Neural cell (in vitro differentiated cells): Measurements from ENCODE around the gene SERINC4. TPM values are rescaled to one million over a fixed set of nuclear protein-coding genes. Genes with fewer than 3 reads are reported as not detected.

ENCODE experiments used
- H2AFZ ChIP-seq: fragments of 200-600, 300-800 bp; sonication (generic), shearing (Covaris generic); 2 replicates; pipeline ENCODE4 v1.6.0; 2014; ENCODE audit warnings: low read depth, mild to moderate bottlenecking, antibody characterized with exemption, low read length, moderate library complexity
- H3F3A ChIP-seq: fragments of 200-600 bp; shearing (Covaris generic); 2 replicates; pipeline ENCODE4 v1.6.1; 2016; ENCODE audit warnings: mild to moderate bottlenecking, moderate library complexity, mixed read lengths, antibody characterized with exemption, low read length; ENCODE audit not compliant: insufficient read depth, poor library complexity, severe bottlenecking
- H3K27ac ChIP-seq: fragments of 200-600, 300-800 bp; sonication (generic), shearing (Covaris generic); 2 replicates; pipeline ENCODE4 v1.5.1; 2014; ENCODE audit warnings: mild to moderate bottlenecking, low read length, moderate library complexity
- H3K27me3 ChIP-seq: fragments of 300-800, 200-600 bp; sonication (generic), shearing (Covaris generic); 2 replicates; pipeline ENCODE4 v1.6.0; 2014; ENCODE audit warnings: mild to moderate bottlenecking, low read depth, low read length, moderate library complexity; ENCODE audit not compliant: insufficient read depth
- H3K36me3 ChIP-seq: fragments of 300-800, 200-600 bp; sonication (generic), shearing (Covaris generic); 2 replicates; pipeline ENCODE4 v1.5.1; 2014; ENCODE audit warnings: mild to moderate bottlenecking, antibody characterized with exemption, low read length, moderate library complexity; ENCODE audit not compliant: insufficient read depth
- H3K4me2 ChIP-seq: fragments of 300-800, 200-600 bp; sonication (generic), shearing (Covaris generic); 2 replicates; pipeline ENCODE4 v1.6.0; 2014; ENCODE audit warnings: mild to moderate bottlenecking, low read length
- H3K4me3 ChIP-seq: fragments of 300-800, 200-600 bp; sonication (generic), shearing (Covaris generic); 2 replicates; pipeline ENCODE4 v1.5.1; 2014; ENCODE audit warnings: mild to moderate bottlenecking, low read length, moderate library complexity
- H3K79me2 ChIP-seq: fragments of 200-600 bp; shearing (Covaris generic); replicated peaks from 2 replicates; pipeline ENCODE4 v1.6.0; 2014; ENCODE audit warnings: mild to moderate bottlenecking, low read length, moderate library complexity; ENCODE audit not compliant: insufficient read depth
- H3K9ac ChIP-seq: fragments of 300-800, 200-600 bp; sonication (generic), shearing (Covaris generic); 2 replicates; pipeline ENCODE4 v1.6.1; 2016; ENCODE audit warnings: mild to moderate bottlenecking, low read length, mixed read lengths
- H3K9me2 ChIP-seq: fragments of 200-600 bp; shearing (Covaris generic); 2 replicates; pipeline ENCODE4 v1.6.1; 2016; ENCODE audit warnings: mild to moderate bottlenecking, low read length, mixed read lengths; ENCODE audit not compliant: insufficient read depth
- H3K9me3 ChIP-seq: fragments of 200-600, 300-800 bp; sonication (generic), shearing (Covaris generic); 2 replicates; pipeline ENCODE4 v1.6.1; 2016; ENCODE audit warnings: mild to moderate bottlenecking, mixed run types, low read length, moderate library complexity, mixed read lengths
- H4K20me1 ChIP-seq: fragments of 200-600 bp; shearing (Covaris generic); 2 replicates; pipeline ENCODE4 v1.6.1; 2016; ENCODE audit warnings: mild to moderate bottlenecking, mixed run types; ENCODE audit not compliant: insufficient read depth
- CTCF ChIP-seq: fragments of 450-650 bp; IDR thresholded peaks from 2 replicates; pipeline ENCODE4 v1.5.1; 2014; ENCODE audit warnings: antibody characterized with exemption, mild to moderate bottlenecking, moderate library complexity; ENCODE audit not compliant: poor library complexity, severe bottlenecking
- EP300 ChIP-seq: fragments of 450-650 bp; conservative IDR thresholded peaks from 2 replicates; pipeline ENCODE4 v1.6.1; 2014; ENCODE audit warnings: antibody characterized with exemption, mild to moderate bottlenecking, moderate library complexity; ENCODE audit not compliant: poor library complexity, severe bottlenecking
- EZH2 ChIP-seq: fragments of 200-600, 300-800 bp; shearing (Covaris generic), sonication (generic); IDR thresholded peaks from 2 replicates; pipeline ENCODE4 v1.6.1; 2014; ENCODE audit warnings: antibody characterized with exemption, low read length, borderline replicate concordance, mild to moderate bottlenecking; ENCODE audit not compliant: insufficient read depth, poor library complexity, severe bottlenecking
- MXI1 ChIP-seq: fragments of 450-650 bp; conservative IDR thresholded peaks from 2 replicates; pipeline ENCODE4 v1.6.1; 2014; ENCODE audit warnings: antibody characterized with exemption, mild to moderate bottlenecking; ENCODE audit not compliant: poor library complexity, severe bottlenecking
- POLR2AphosphoS5 ChIP-seq: IDR thresholded peaks from 2 replicates; pipeline ENCODE4 v1.6.1; 2012
- RAD21 ChIP-seq: fragments of 450-650 bp; conservative IDR thresholded peaks from 2 replicates; pipeline ENCODE4 v1.6.1; 2014; ENCODE audit warnings: antibody characterized with exemption, mild to moderate bottlenecking, moderate library complexity
- REST ChIP-seq: IDR thresholded peaks from 2 replicates; pipeline ENCODE4 v1.6.1; 2012; ENCODE audit warnings: borderline replicate concordance
- SMC3 ChIP-seq: fragments of 450-650 bp; conservative IDR thresholded peaks from 2 replicates; pipeline ENCODE4 v1.6.1; 2014; ENCODE audit warnings: antibody characterized with exemption, mild to moderate bottlenecking, moderate library complexity; ENCODE audit not compliant: poor library complexity
- TAF1 ChIP-seq: IDR thresholded peaks from 2 replicates; pipeline ENCODE4 v1.6.1; 2012; ENCODE audit warnings: low read depth
- polyA plus RNA-seq: library from polyadenylated mRNA; depleted of rRNA; stranded (reverse); fragments of >200 nt; gene quantifications from 2 replicates; pipeline ENCODE4 v1.2.3, GENCODE V29; 2014

SERINC4 gene
- polyA plus RNA-seq, 1 donor from 2014 or later: 0.47 TPM

DNA sequence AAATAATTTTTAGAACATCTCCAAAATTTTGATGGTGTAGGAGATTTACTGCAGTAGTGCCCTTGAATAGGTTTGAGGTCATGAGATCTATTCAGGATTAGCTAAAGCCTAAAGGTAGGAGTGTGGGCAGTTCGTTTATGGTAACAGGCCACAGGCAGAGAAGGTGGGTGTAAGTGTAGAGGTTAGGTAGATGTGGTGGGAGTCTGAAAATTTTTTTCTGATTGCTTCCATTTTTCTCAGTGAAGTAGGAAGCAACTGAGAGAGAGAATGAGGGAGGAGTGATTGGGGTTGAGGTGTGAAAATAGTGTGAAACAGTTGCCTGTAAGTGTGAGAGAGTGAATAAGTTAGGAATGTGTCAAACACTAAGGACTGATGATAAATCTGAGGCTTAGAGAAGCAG, 21.0 kb downstream of the SERINC4 start:
- Histone ChIP-seq H2AFZ (no peak overlapping the region), H3K36me3 (no peaks in the 10 kb centered on the region), H3K4me2 (no peak overlapping the region), H3K4me3 (no peak overlapping the region), H4K20me1 (no peaks in the 10 kb centered on the region), H3K27ac (no peak overlapping the region), H3F3A (no peaks in the 10 kb centered on the region), H3K79me2 (no peaks in the 10 kb centered on the region), H3K9me3 (no peaks in the 10 kb centered on the region), H3K9ac (no peak overlapping the region), H3K27me3 (peaks cover 18% of the 10 kb centered on the region), H3K9me2 (no peaks in the 10 kb centered on the region)
- TF ChIP-seq CTCF (no peak), TAF1 (no peak), SMC3 (no peak), EP300 (no peak), POLR2AphosphoS5 (no peak), RAD21 (no peak), MXI1 (no peak), EZH2 (no peak), REST (no peak)

- no peak overlapping the region for H3K4me2 ChIP-seq
- no peak overlapping the region for H3K9ac ChIP-seq
- H3K36me3 ChIP-seq: no peaks in the 10 kb centered on the region
- peak overlapping the region; percentile 57 for H3K4me3 ChIP-seq
- peak; percentile 61 for TF ChIP-seq CTCF
- TF ChIP-seq RAD21: no peak
- H3F3A ChIP-seq: no peaks in the 10 kb centered on the region
- no peak overlapping the region for H2AFZ ChIP-seq
- H3K79me2 ChIP-seq: no peaks in the 10 kb centered on the region
- no peaks in the 10 kb centered on the region for H4K20me1 ChIP-seq
- H3K9me2 ChIP-seq: no peaks in the 10 kb centered on the region
- no peak overlapping the region for H3K27ac ChIP-seq
- peaks cover 18% of the 10 kb centered on the region for H3K27me3 ChIP-seq
- H3K9me3 ChIP-seq: no peaks in the 10 kb centered on the region
These were observed 22.6 kb downstream of the SERINC4 start for GRCh38 chr15:43777267-43777914.
